SK-N-SH (cell line): ENCODE results near the gene NYAP2.
A peak's percentile ranks its signal among the peaks of the same experiment; 100 is the strongest.

Experiments
- CTCF ChIP-seq: fragments of 200-600 bp; sonication (generic); IDR thresholded peaks from 2 replicates; pipeline ENCODE4 v1.6.1; 2017; ENCODE audit warnings: antibody characterized with exemption, mild to moderate bottlenecking, moderate library complexity
- FOXJ3 ChIP-seq: sonication (generic); formaldehyde crosslinking; IDR thresholded peaks from 2 replicates; pipeline ENCODE4 v1.5.1; 2020; ENCODE audit warnings: mild to moderate bottlenecking, missing genetic modification reagents
- MAX ChIP-seq: IDR thresholded peaks from 2 replicates; pipeline ENCODE4 v1.4.0; 2012; ENCODE audit warnings: low read depth
- NFIC ChIP-seq: IDR thresholded peaks from 2 replicates; pipeline ENCODE4 v1.4.0; 2012; ENCODE audit warnings: borderline replicate concordance
- POLR2AphosphoS5 ChIP-seq: IDR thresholded peaks from 2 replicates; pipeline ENCODE4 v1.6.1; 2012; ENCODE audit warnings: low read depth, low read length
- USF2 ChIP-seq: fragments of 150-350 bp; IDR thresholded peaks from 2 replicates; pipeline ENCODE4 v1.6.1; 2017; ENCODE audit warnings: antibody characterized with exemption, low read length, low read depth, borderline replicate concordance

- TF ChIP-seq USF2, result peak; percentile 75; the same call in 1 of the 2 replicates
- TF ChIP-seq FOXJ3 (CRISPR knock-in tag), result no peak
- TF ChIP-seq NFIC, result no peak
- TF ChIP-seq CTCF, result no peak
- TF ChIP-seq POLR2AphosphoS5, result no peak
- TF ChIP-seq MAX, result no peak
Observed at GRCh38 chr2:225429717-225430116, 30.2 kb downstream of the NYAP2 start.
